ENCODE results near the gene ITPR3.
A peak's percentile ranks its signal among the peaks of the same experiment; 100 is the strongest.
"Not testable (repeated sequence)": the region's sequence is repeated elsewhere in the genome, so short reads cannot be mapped to it uniquely, and the experiment has no call there.

The ITPR3 gene

GRCh38 chr6:33616113-33616512 is 5.0 kb upstream of the ITPR3 start:
- DNase-seq, result no peak

- peak; percentile 17 for DNase-seq
These were observed 4.2 kb upstream of the ITPR3 start for GRCh38 chr6:33616913-33617312.

GRCh38 chr6:33619166-33619840 is 1.8 kb upstream of the ITPR3 start:
- DNase-seq, result no peak

- DNase-seq, result peak; percentile 37
These were observed 815 bp upstream of the ITPR3 start for GRCh38 chr6:33620158-33620855.

- DNase-seq, result peak; percentile 37
These were observed 728 bp downstream of the ITPR3 start for GRCh38 chr6:33621711-33622388.

GRCh38 chr6:33622456-33623431 is 1.6 kb downstream of the ITPR3 start:
- no peak for DNase-seq

GRCh38 chr6:33623895-33624381 is 2.8 kb downstream of the ITPR3 start:
- no peak for DNase-seq

- no peak for DNase-seq
These were observed 3.7 kb downstream of the ITPR3 start for GRCh38 chr6:33624856-33625255.

GRCh38 chr6:33627876-33628275 is 6.8 kb downstream of the ITPR3 start:
- no peak for DNase-seq

- no peak for DNase-seq
These were observed 7.4 kb downstream of the ITPR3 start for GRCh38 chr6:33628401-33628964.

GRCh38 chr6:33630014-33630413 is 8.9 kb downstream of the ITPR3 start:
- no peak for DNase-seq

GRCh38 chr6:33631521-33631920 is 10.4 kb downstream of the ITPR3 start:
- not testable (repeated sequence) for DNase-seq

- DNase-seq, result no peak
These were observed 10.9 kb downstream of the ITPR3 start for GRCh38 chr6:33631971-33632557.

GRCh38 chr6:33632558-33633039 is 11.5 kb downstream of the ITPR3 start:
- DNase-seq, result peak; percentile 64

- DNase-seq, result no peak
These were observed 12.0 kb downstream of the ITPR3 start for GRCh38 chr6:33633084-33633461.

- peak; percentile 69 for DNase-seq
These were observed 12.5 kb downstream of the ITPR3 start for GRCh38 chr6:33633462-33634158.

GRCh38 chr6:33634161-33634727 is 13.1 kb downstream of the ITPR3 start:
- no peak for DNase-seq

GRCh38 chr6:33634946-33635345 is 13.8 kb downstream of the ITPR3 start:
- DNase-seq, result no peak

- DNase-seq, result no peak
These were observed 15.5 kb downstream of the ITPR3 start for GRCh38 chr6:33636655-33637054.

- no peak for DNase-seq
These were observed 17.4 kb downstream of the ITPR3 start for GRCh38 chr6:33638556-33638955.

- no peak for DNase-seq
These were observed 18.4 kb downstream of the ITPR3 start for GRCh38 chr6:33639559-33639958.
